ENCODE data around the gene FAM107A. TPM values are rescaled to one million over a fixed set of nuclear protein-coding genes. Genes with fewer than 3 reads are reported as not detected.
A peak's percentile ranks its signal among the peaks of the same experiment; 100 is the strongest.

FAM107A gene
- total RNA-seq, 1 experiment from 2014 or later, result not detected

DNA sequence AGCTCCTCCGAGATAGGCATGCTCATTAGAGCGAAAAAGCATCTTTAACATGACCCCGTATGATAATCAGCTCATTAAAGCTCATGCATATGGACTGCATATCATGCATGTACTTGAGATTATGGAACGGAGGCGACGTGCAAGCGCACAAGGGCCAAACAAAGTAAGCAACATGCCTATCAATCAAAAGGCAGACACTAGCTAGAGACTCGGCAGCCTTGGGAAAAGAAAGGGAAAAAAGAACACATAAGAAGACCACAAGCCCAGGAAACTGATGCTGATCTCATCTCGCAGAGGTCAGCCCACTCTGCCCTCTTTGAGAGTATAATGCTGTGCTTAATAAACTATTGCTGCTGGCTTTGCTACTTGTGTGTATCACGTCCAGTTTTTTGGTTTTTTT is 37.6 kb downstream of the FAM107A start (continued):
- TF ChIP-seq, protein P1, sequence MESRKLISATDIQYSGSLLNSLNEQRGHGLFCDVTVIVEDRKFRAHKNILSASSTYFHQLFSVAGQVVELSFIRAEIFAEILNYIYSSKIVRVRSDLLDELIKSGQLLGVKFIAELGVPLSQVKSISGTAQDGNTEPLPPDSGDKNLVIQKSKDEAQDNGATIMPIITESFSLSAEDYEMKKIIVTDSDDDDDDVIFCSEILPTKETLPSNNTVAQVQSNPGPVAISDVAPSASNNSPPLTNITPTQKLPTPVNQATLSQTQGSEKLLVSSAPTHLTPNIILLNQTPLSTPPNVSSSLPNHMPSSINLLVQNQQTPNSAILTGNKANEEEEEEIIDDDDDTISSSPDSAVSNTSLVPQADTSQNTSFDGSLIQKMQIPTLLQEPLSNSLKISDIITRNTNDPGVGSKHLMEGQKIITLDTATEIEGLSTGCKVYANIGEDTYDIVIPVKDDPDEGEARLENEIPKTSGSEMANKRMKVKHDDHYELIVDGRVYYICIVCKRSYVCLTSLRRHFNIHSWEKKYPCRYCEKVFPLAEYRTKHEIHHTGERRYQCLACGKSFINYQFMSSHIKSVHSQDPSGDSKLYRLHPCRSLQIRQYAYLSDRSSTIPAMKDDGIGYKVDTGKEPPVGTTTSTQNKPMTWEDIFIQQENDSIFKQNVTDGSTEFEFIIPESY (IDR thresholded peaks at IDR 0.05; ENCODE audit: extremely low read depth, insufficient replicate concordance, low read length), result no peak

- H3K4me3 ChIP-seq (replicated peaks in 1 of 2; ENCODE audit: low read depth in 1 of 2, low read length in 2 of 2), result no peak overlapping the region
- ChIA-PET POLR2A (no interaction called here), RAD21 (ENCODE audit: low non-redundant PET in 1 of 2, low total read pairs in 2 of 2, uncharacterized antibody in 2 of 2, unreplicated experiment in 2 of 2) (no interaction called here), CTCF (interaction anchor here (1.4 kb wide), 1 partner anchor 8 kb away, joined by 6 read pairs; no protein-coding TSS in a partner anchor)
- intact Hi-C loops (cut with micrococcal nuclease), result no loop called here
- no peak overlapping the region for H3K4me2 ChIP-seq (ENCODE audit: low read length)
- no peak overlapping the region for H3K27ac ChIP-seq (ENCODE audit: low read depth, low read length)
- H3K9ac ChIP-seq (ENCODE audit: low read length), result no peak overlapping the region
- no peak overlapping the region for H2AFZ ChIP-seq (ENCODE audit: low read depth, low read length, poor library complexity, severe bottlenecking)
- H3K9me2 ChIP-seq (ENCODE audit: insufficient read depth), result no peaks in the 10 kb centered on the region
- DNase-seq (ENCODE audit: low read depth, low spot score) (no peak), ATAC-seq (no peak)
- BruUV-seq (replicated peaks), result no TSS peak
- TF ChIP-seq CEBPB (IDR thresholded peaks at IDR 0.05; ENCODE audit: low read depth) (0 out of 2 replicates have a peak, but pooled peaks have one; percentile 30), EZH2phosphoT487 (IDR thresholded peaks at IDR 0.05; ENCODE audit: borderline replicate concordance) (no peak)
- H3K27me3 ChIP-seq (ENCODE audit: insufficient read depth, low read length), result no peaks in the 10 kb centered on the region; the same call in 1 of the 2 replicates
- no peaks in the 10 kb centered on the region for H4K20me1 ChIP-seq (ENCODE audit: insufficient read depth)
- no peaks in the 10 kb centered on the region for H3K9me3 ChIP-seq (ENCODE audit: control insufficient read depth in 1 of 2, insufficient read depth in 1 of 2, low read depth in 1 of 2, low read length in 2 of 2)
- no peaks in the 10 kb centered on the region for H3K79me2 ChIP-seq (ENCODE audit: insufficient read depth, low read length)
- no peaks in the 10 kb centered on the region for H3K36me3 ChIP-seq (ENCODE audit: control insufficient read depth in 1 of 2, insufficient read depth in 2 of 2, low read length in 2 of 2)
- peaks cover 2 to 6% of the 10 kb centered on the region in 2 experiments; a peak in 2 of 4 replicates for H3K4me1 ChIP-seq (ENCODE audit: control insufficient read depth in 1 of 2, insufficient read depth in 2 of 2, low read length in 2 of 2)
These were observed 39.5 kb downstream of the FAM107A start for GRCh38 chr3:58537412-58538301.
